Frontal cortex (tissue), 4 donors: ENCODE data around the gene DLG4. TPM values are rescaled to one million over a fixed set of nuclear protein-coding genes. Genes with fewer than 3 reads are reported as not detected.

Source experiments
- DNase-seq, 2 donors: peaks; one replicate each; pipeline ENCODE4 v3.0.0; 2012; ENCODE audit warnings: low spot score in 2 of 2
- FAIRE-seq: peaks from 2 replicates; lab custom pipeline; 2012; peaks lifted over from hg19 to GRCh38; lab: Jason Lieb, UNC
- total RNA-seq: library from RNA; depleted of rRNA; stranded (reverse); fragments of >200 nt; gene quantifications from one replicate; pipeline ENCODE4 v1.2.3, GENCODE V29; 2014
- donor health status: control.
- donor health status: control.
- donor health status: control.

Gene DLG4
- total RNA-seq, 1 donor from 2014 or later: 111 TPM

- no peak for FAIRE-seq
Measured at GRCh38 chr17:7235693-7236665, 16.3 kb upstream of the DLG4 start.

GRCh38 chr17:7234083-7234951 lies 14.7 kb upstream of the DLG4 start, which contains the start of gene DVL2:
DVL2 (minus strand) TSS chr17:7234517; CDS start chr17:7234262, 255 bp downstream.
- FAIRE-seq: no peak
- peak; percentile 97 to 98 for DNase-seq

More at GRCh38 chr17:7235693-7236665, 16.3 kb upstream of the DLG4 start:
- no peak for DNase-seq

- no peak for DNase-seq
- FAIRE-seq: no peak
Measured at GRCh38 chr17:7233701-7234082, 14.1 kb upstream of the DLG4 start.

- FAIRE-seq (no peak), DNase-seq (no peak)
Measured at GRCh38 chr17:7232114-7232513, 12.5 kb upstream of the DLG4 start.

- DNase-seq: no peak
- no peak for FAIRE-seq
Measured at GRCh38 chr17:7229504-7229903, 9.9 kb upstream of the DLG4 start.

- DNase-seq (no peak), FAIRE-seq (no peak)
Measured at GRCh38 chr17:7228920-7229319, 9.3 kb upstream of the DLG4 start.

- no peak for DNase-seq
- no peak for FAIRE-seq
Measured at GRCh38 chr17:7226721-7227710, 7.4 kb upstream of the DLG4 start.

GRCh38 chr17:7225711-7226331 lies 6.2 kb upstream of the DLG4 start:
- DNase-seq (no peak), FAIRE-seq (no peak)

GRCh38 chr17:7224661-7225111 lies 5.0 kb upstream of the DLG4 start:
- DNase-seq: no peak
- no peak for FAIRE-seq

- DNase-seq: no peak
Measured at GRCh38 chr17:7224110-7224509, 4.5 kb upstream of the DLG4 start.

GRCh38 chr17:7223375-7223774 lies 3.7 kb upstream of the DLG4 start:
- DNase-seq (no peak), FAIRE-seq (no peak)

More at GRCh38 chr17:7224110-7224509, 4.5 kb upstream of the DLG4 start:
- FAIRE-seq: no peak

- FAIRE-seq (no peak), DNase-seq (no peak)
Measured at GRCh38 chr17:7222972-7223292, 3.3 kb upstream of the DLG4 start.

GRCh38 chr17:7222093-7222971 lies 2.7 kb upstream of the DLG4 start:
- FAIRE-seq: no peak

GRCh38 chr17:7221278-7222092 lies 1.8 kb upstream of the DLG4 start:
- FAIRE-seq (no peak), DNase-seq (no peak)

More at GRCh38 chr17:7222093-7222971, 2.7 kb upstream of the DLG4 start:
- DNase-seq: no peak

- FAIRE-seq (no peak), DNase-seq (no peak)
Measured at GRCh38 chr17:7220593-7221277, 1.1 kb upstream of the DLG4 start.

- FAIRE-seq (no peak), DNase-seq (no peak)
Measured at GRCh38 chr17:7219229-7219811, 316 bp downstream of the DLG4 start.
